Thyroid gland (tissue), 4 donors: Measurements from ENCODE around the gene MTMR12. TPM values are rescaled to one million over a fixed set of nuclear protein-coding genes. Genes with fewer than 3 reads are reported as not detected.

Experiments used
- DNase-seq, 2 donors: peaks; one replicate each; pipeline ENCODE4 v3.0.0-alpha.2; 2019
- H3K27ac ChIP-seq, 3 donors: fragments of 200-600 bp; sonication (generic); 1 replicate in 2 of 3; 2 replicates in 1 of 3; pipeline ENCODE4 v1.5.1; 2016 to 2019; ENCODE audit warnings: mild to moderate bottlenecking in 1 of 3, moderate library complexity in 1 of 3
- H3K27me3 ChIP-seq: fragments of 200-600 bp; sonication (generic); one replicate; pipeline ENCODE4 v1.5.1; 2019
- H3K36me3 ChIP-seq, 2 donors: fragments of 200-600 bp; sonication (generic); one replicate each; pipeline ENCODE4 v1.5.1; 2016 to 2019
- H3K4me1 ChIP-seq, 2 donors: fragments of 200-600 bp; sonication (generic); one replicate each; pipeline ENCODE4 v1.5.1; 2017 to 2019
- H3K4me3 ChIP-seq, 3 donors: fragments of 200-600 bp; sonication (generic); replicated peaks in 1 of 3; 1 replicate in 2 of 3; 2 replicates in 1 of 3; pipeline ENCODE4 v1.5.1; 2016; ENCODE audit warnings: mild to moderate bottlenecking in 1 of 3
- H3K9me3 ChIP-seq: fragments of 200-600 bp; sonication (generic); one replicate; pipeline ENCODE4 v1.5.1; 2017
- POLR2A ChIP-seq, 2 donors: fragments of 450-650 bp; IDR thresholded peaks; one replicate each; pipeline ENCODE4 v1.6.1; 2017; ENCODE audit warnings: antibody characterized with exemption in 2 of 2, mild to moderate bottlenecking in 2 of 2, moderate library complexity in 1 of 2
- WGBS, 2 donors: methylation state at CpG; one replicate each; pipeline ENCODE4 v1.1.5; 2017; 5-methylcytosine and 5-hydroxymethylcytosine counted together
- intact Hi-C: fragments of 100-400 bp; cut with DNase I; formaldehyde crosslinking; loops from one replicate; pipeline ENCODE4 v1.15.1; 2023
- total RNA-seq, 4 donors: library from RNA; depleted of rRNA; stranded (reverse); fragments of >200 nt; gene quantifications; one replicate each; pipeline ENCODE4 v1.2.3, GENCODE V29; 2016
- TF ChIP-seq, protein P1 (sequence below), 6 experiments: fragments of 200-600 bp in 3 of 6; fragments of 450-650 bp in 3 of 6; sonication (generic) in 3 of 6; IDR thresholded peaks; one replicate each; pipeline ENCODE4 v1.5.1; 2016 to 2019; ENCODE audit warnings: antibody characterized with exemption in 6 of 6, mild to moderate bottlenecking in 2 of 6, inconsistent platforms in 1 of 6, moderate library complexity in 1 of 6

MTMR12 gene
- total RNA-seq, 4 donors from 2014 or later = 28.9 to 45.3 (median 37.3) TPM

DNA sequence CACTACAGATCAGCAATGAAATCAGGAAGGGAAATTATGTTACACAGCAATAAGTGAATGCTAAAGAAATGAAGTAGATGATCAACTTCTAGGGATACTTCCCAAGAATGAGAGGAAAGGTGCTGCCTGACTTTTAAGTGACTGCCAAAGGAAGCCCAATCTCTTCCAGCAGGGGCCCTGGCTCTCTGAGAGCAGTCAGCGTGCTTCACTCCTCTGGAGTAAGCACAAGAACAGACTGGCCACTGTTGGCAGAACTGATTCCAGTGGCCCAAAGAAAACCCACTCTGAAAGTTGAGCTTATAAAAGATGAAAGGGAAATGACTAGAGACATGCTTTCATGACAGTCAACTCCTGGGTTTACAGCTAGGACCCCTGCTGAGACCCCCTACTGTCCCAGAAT lies 41.8 kb downstream of the MTMR12 start:
- intact Hi-C loops = no loop called here
- Histone ChIP-seq H3K36me3 (peaks cover 13 to 31% of the 10 kb centered on the region in 2 donors), H3K27ac (peak overlapping the region in 2 of 3 donors; percentile 3 to 39), H3K4me3 (no peak overlapping the region), H3K9me3 (no peaks in the 10 kb centered on the region), H3K27me3 (no peaks in the 10 kb centered on the region), H3K4me1 (peaks cover 4 to 34% of the 10 kb centered on the region in 2 donors)
- TF ChIP-seq, protein P1, sequence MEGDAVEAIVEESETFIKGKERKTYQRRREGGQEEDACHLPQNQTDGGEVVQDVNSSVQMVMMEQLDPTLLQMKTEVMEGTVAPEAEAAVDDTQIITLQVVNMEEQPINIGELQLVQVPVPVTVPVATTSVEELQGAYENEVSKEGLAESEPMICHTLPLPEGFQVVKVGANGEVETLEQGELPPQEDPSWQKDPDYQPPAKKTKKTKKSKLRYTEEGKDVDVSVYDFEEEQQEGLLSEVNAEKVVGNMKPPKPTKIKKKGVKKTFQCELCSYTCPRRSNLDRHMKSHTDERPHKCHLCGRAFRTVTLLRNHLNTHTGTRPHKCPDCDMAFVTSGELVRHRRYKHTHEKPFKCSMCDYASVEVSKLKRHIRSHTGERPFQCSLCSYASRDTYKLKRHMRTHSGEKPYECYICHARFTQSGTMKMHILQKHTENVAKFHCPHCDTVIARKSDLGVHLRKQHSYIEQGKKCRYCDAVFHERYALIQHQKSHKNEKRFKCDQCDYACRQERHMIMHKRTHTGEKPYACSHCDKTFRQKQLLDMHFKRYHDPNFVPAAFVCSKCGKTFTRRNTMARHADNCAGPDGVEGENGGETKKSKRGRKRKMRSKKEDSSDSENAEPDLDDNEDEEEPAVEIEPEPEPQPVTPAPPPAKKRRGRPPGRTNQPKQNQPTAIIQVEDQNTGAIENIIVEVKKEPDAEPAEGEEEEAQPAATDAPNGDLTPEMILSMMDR (IDR thresholded peaks at IDR 0.05) = peak in 2 of 6 experiments; percentile 29 to 32
- TF ChIP-seq POLR2A (IDR thresholded peaks at IDR 0.05) = no peak
- WGBS, 2 donors = 29 to 40% methylated on average over 1 of the region's 1 CpG
- DNase-seq = peak; percentile 61 to 67

- peaks cover 1 to 27% of the 10 kb centered on the region in 2 donors for H3K4me1 ChIP-seq
- no peaks in the 10 kb centered on the region for H3K27me3 ChIP-seq
- intact Hi-C loops = no loop called here
- WGBS, 2 donors = 88 to 89% methylated on average over 4 of the region's 4 CpGs
- peaks cover 13 to 31% of the 10 kb centered on the region in 2 donors for H3K36me3 ChIP-seq
- no peak for DNase-seq
- H3K27ac ChIP-seq = peak overlapping the region in 1 of 3 donors; percentile 13
- H3K4me3 ChIP-seq = no peak overlapping the region
- TF ChIP-seq POLR2A (IDR thresholded peaks at IDR 0.05) = no peak
- TF ChIP-seq, protein P1 (IDR thresholded peaks at IDR 0.05) = no peak
- no peaks in the 10 kb centered on the region for H3K9me3 ChIP-seq
Measured at GRCh38 chr5:32270178-32270577, 42.6 kb downstream of the MTMR12 start.

DNA sequence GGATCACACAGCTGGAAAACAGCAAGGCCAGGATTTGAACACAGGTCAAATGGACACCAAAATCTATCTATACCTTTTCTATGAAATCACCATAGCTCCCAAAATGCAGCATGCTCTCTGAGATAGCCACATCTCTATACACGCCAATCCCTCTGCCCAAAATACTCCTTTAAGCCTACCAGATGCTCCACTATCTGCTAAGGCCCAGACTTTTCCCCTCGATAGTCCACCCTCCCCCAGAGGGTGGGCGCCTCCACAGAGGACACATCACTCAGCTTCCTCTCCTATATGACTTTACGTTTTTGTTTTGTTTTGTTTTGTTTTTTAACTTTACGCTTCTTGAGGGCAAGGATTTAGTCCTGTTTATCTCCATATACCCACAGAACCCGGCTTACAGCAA lies 46.8 kb downstream of the MTMR12 start:
- no peak for DNase-seq
- TF ChIP-seq POLR2A (IDR thresholded peaks at IDR 0.05) = no peak
- TF ChIP-seq, protein P1 (IDR thresholded peaks at IDR 0.05) = no peak
- H3K36me3 ChIP-seq = peaks cover 17 to 28% of the 10 kb centered on the region in 2 donors
- intact Hi-C loops = no loop called here
- H3K4me3 ChIP-seq = no peak overlapping the region
- H3K9me3 ChIP-seq = no peaks in the 10 kb centered on the region
- peaks cover 0 to 15% of the 10 kb centered on the region in 2 donors for H3K4me1 ChIP-seq
- H3K27ac ChIP-seq = no peak overlapping the region
- no peaks in the 10 kb centered on the region for H3K27me3 ChIP-seq
- 92 to 95% methylated on average over 6 of the region's 6 CpGs for WGBS, 2 donors

DNA sequence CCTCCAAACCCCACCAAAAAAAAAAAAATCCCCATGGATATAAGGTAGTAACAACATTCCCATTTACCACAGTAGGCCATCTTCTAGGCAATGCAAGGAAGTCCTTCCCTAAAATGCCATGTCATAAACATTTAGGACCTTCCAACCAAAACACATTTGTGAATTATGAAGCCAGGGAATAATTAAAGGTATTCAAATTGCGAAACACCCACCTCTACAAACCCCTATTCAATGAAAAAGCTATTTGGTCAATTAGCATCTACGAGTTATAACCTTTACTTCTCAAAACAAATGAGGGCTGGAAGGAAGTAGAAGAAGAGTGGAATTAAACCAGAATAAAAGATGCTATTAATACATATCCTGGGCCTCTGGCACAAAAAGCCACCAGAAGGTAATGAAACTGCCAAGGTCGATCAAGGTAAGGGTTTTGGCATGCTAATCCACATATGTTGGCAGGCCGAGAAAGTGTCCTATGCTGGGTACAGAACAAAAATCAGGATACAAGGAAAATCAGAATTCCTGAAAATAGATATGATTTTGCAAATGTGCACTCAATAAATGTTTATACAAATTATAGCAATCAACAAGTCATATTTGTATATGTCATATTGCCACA lies 47.7 kb downstream of the MTMR12 start:
- DNase-seq = no peak

DNA sequence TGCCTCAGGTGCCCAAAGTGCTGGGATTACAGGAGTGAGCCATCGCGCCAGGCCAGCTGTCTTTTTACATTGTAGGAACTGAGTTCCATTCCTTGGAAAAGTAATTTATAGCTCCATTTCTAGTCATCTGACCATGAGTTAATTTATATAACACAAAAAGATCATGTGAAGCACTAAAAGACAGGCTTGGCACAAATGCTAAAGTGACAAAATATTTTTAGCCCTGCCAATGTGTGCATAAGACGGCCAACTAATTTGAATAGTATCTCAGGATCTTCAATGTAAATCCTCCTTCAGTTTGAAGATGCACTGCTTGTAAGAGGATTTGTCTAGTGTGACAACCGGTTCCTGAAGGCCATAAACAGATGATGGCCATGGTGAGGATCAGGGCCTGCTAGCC lies 49.1 kb downstream of the MTMR12 start:
- Histone ChIP-seq H3K27me3 (no peaks in the 10 kb centered on the region), H3K36me3 (peaks cover 17 to 27% of the 10 kb centered on the region in 2 donors), H3K4me3 (no peak overlapping the region), H3K27ac (no peak overlapping the region), H3K4me1 (peaks cover 5 to 18% of the 10 kb centered on the region in 2 donors), H3K9me3 (no peaks in the 10 kb centered on the region)
- 94 to 96% methylated on average over 4 of the region's 4 CpGs for WGBS, 2 donors
- intact Hi-C loops = no loop called here
- TF ChIP-seq, protein P1 (IDR thresholded peaks at IDR 0.05) = no peak
- TF ChIP-seq POLR2A (IDR thresholded peaks at IDR 0.05) = no peak
- no peak for DNase-seq

More for the DNA sequence above, 47.7 kb downstream of the MTMR12 start:
- peaks cover 0 to 13% of the 10 kb centered on the region in 2 donors for H3K4me1 ChIP-seq
- intact Hi-C loops = no loop called here
- no peak overlapping the region for H3K4me3 ChIP-seq
- H3K27ac ChIP-seq = no peak overlapping the region
- no peaks in the 10 kb centered on the region for H3K9me3 ChIP-seq
- H3K27me3 ChIP-seq = no peaks in the 10 kb centered on the region
- H3K36me3 ChIP-seq = peaks cover 17 to 28% of the 10 kb centered on the region in 2 donors
- TF ChIP-seq POLR2A (IDR thresholded peaks at IDR 0.05) = no peak
- TF ChIP-seq, protein P1 (IDR thresholded peaks at IDR 0.05) = no peak
- WGBS, 2 donors = 76 to 84% methylated on average over 4 of the region's 4 CpGs
